ENCODE measurements around the gene VIT. TPM values are rescaled to one million over a fixed set of nuclear protein-coding genes. Genes with fewer than 3 reads are reported as not detected.
"Not testable (repeated sequence)": the region's sequence is repeated elsewhere in the genome, so short reads cannot be mapped to it uniquely, and the experiment has no call there.

VIT gene
- total RNA-seq, 1 experiment from 2014 or later, result 2.9 TPM

- DNase-seq (ENCODE audit: low read depth), result no peak
Measured at GRCh38 chr2:36677996-36678605, 18.4 kb upstream of the VIT start.

GRCh38 chr2:36678856-36679255 lies 17.7 kb upstream of the VIT start:
- DNase-seq (ENCODE audit: low read depth), result no peak

- no peak for DNase-seq (ENCODE audit: low read depth)
Measured at GRCh38 chr2:36680012-36680411, 16.5 kb upstream of the VIT start.

GRCh38 chr2:36682562-36682961 lies 13.9 kb upstream of the VIT start:
- no peak for DNase-seq (ENCODE audit: low read depth)

GRCh38 chr2:36683002-36683401 lies 13.5 kb upstream of the VIT start:
- no peak for DNase-seq (ENCODE audit: low read depth)

GRCh38 chr2:36688291-36688690 lies 8.2 kb upstream of the VIT start:
- DNase-seq (ENCODE audit: low read depth), result not testable (repeated sequence)

- not testable (repeated sequence) for DNase-seq (ENCODE audit: low read depth)
Measured at GRCh38 chr2:36689013-36689412, 7.5 kb upstream of the VIT start.

- DNase-seq (ENCODE audit: low read depth), result no peak
Measured at GRCh38 chr2:36692121-36692520, 4.4 kb upstream of the VIT start.

- no peak for DNase-seq (ENCODE audit: low read depth)
Measured at GRCh38 chr2:36693825-36694224, 2.7 kb upstream of the VIT start.

- DNase-seq (ENCODE audit: low read depth), result peak; percentile 69
Measured at GRCh38 chr2:36695746-36696415, 626 bp upstream of the VIT start.

GRCh38 chr2:36697424-36698066 lies 1.0 kb downstream of the VIT start:
- DNase-seq (ENCODE audit: low read depth), result peak; percentile 42

GRCh38 chr2:36698993-36699392 lies 2.5 kb downstream of the VIT start:
- no peak for DNase-seq (ENCODE audit: low read depth)

- DNase-seq (ENCODE audit: low read depth), result no peak
Measured at GRCh38 chr2:36700311-36700710, 3.8 kb downstream of the VIT start.

- DNase-seq (ENCODE audit: low read depth), result peak; percentile 32
Measured at GRCh38 chr2:36701391-36701795, 4.9 kb downstream of the VIT start.

- DNase-seq (ENCODE audit: low read depth), result no peak
Measured at GRCh38 chr2:36701918-36702317, 5.4 kb downstream of the VIT start.

- DNase-seq (ENCODE audit: low read depth), result no peak
Measured at GRCh38 chr2:36702781-36703180, 6.3 kb downstream of the VIT start.

GRCh38 chr2:36704475-36705150 lies 8.1 kb downstream of the VIT start:
- DNase-seq (ENCODE audit: low read depth), result no peak

GRCh38 chr2:36705326-36706020 lies 9.0 kb downstream of the VIT start:
- no peak for DNase-seq (ENCODE audit: low read depth)

- DNase-seq (ENCODE audit: low read depth), result peak; percentile 35
Measured at GRCh38 chr2:36706021-36706876, 9.7 kb downstream of the VIT start.

- DNase-seq (ENCODE audit: low read depth), result peak; percentile 89
Measured at GRCh38 chr2:36707050-36707449, 10.5 kb downstream of the VIT start.

Measured in RPMI7951 (cell line).